HepG2 (cell line): ENCODE results near the gene SECISBP2L. TPM values are rescaled to one million over a fixed set of nuclear protein-coding genes. Genes with fewer than 3 reads are reported as not detected.

ENCODE experiments used
- RERE ChIP-seq: IDR thresholded peaks from 2 replicates; pipeline ENCODE4 v1.6.1; 2016; ENCODE audit warnings: low read depth, missing genetic modification reagents, missing compliant biosample characterization
- RFX5 ChIP-seq: IDR thresholded peaks from 2 replicates; pipeline ENCODE4 v1.6.1; 2011; ENCODE audit warnings: low read depth, low read length, improper control_type of control experiment
- ZBTB2 ChIP-seq: sonication (generic); formaldehyde crosslinking; IDR thresholded peaks from 2 replicates; pipeline ENCODE4 v1.8.0; 2022; ENCODE audit warnings: low read depth, missing genetic modification reagents
- ZFP82 ChIP-seq: sonication (generic); formaldehyde crosslinking; IDR thresholded peaks from 2 replicates; pipeline ENCODE4 v1.5.1; 2020; ENCODE audit warnings: mild to moderate bottlenecking, missing genetic modification reagents, borderline replicate concordance
- ZNF207 ChIP-seq: fragments of 450-650 bp; IDR thresholded peaks from 2 replicates; pipeline ENCODE4 v1.6.1; 2016; ENCODE audit warnings: antibody characterized with exemption, borderline replicate concordance
- ZNF234 ChIP-seq: sonication (generic); formaldehyde crosslinking; conservative IDR thresholded peaks from 2 replicates; pipeline ENCODE4 v1.5.1; 2020; ENCODE audit warnings: mild to moderate bottlenecking, missing genetic modification reagents
- ZNF784 ChIP-seq: sonication (generic); formaldehyde crosslinking; IDR thresholded peaks from 2 replicates; pipeline ENCODE4 v1.5.1; 2020; ENCODE audit warnings: missing genetic modification reagents, mild to moderate bottlenecking, borderline replicate concordance
- polyA plus RNA-seq, 8 experiments: library from polyadenylated mRNA; depleted of rRNA in 3 of 8; stranded (reverse) in 7 of 8; unstranded in 1 of 8; fragments of >200 nt; fragmentation: Illumina TruSeq in 4 of 8; extraction: Trizol in 4 of 8; gene quantifications; 2 replicates each; pipeline versions ENCODE4 v1.2.1 to v1.2.3, GENCODE V29; 2011 to 2016; ENCODE audit warnings: low read depth in 4 of 8, missing spikeins in 1 of 8, mixed read lengths in 1 of 8; ENCODE audit not compliant: insufficient read depth in 1 of 8
- total RNA-seq, 5 experiments: library from RNA; depleted of rRNA; stranded (reverse); fragments of >200 nt; fragmentation: Illumina TruSeq; extraction: Trizol; gene quantifications; 2 replicates each; pipeline ENCODE4 v1.2.3, GENCODE V29; 2016; ENCODE audit warnings: low read depth in 1 of 5

SECISBP2L gene
- total and polyA plus RNA-seq, 2 of the 13 experiments (the other 11 are each of a cell fraction or from before 2014, with no cell fraction given) = 13.9 to 15.6 TPM

- no peak for TF ChIP-seq ZNF207
- no peak for TF ChIP-seq RERE (CRISPR knock-in tag)
- no peak for TF ChIP-seq RFX5
- no peak for TF ChIP-seq ZBTB2 (CRISPR knock-in tag)
- no peak for TF ChIP-seq ZFP82 (CRISPR knock-in tag)
- no peak for TF ChIP-seq ZNF234
- no peak for TF ChIP-seq ZNF784 (CRISPR knock-in tag)
Observed at GRCh38 chr15:48941904-48942303, 104.3 kb downstream of the SECISBP2L start (continued).
